Ascending aorta (tissue), 2 donors: ENCODE results near the gene ABHD17C. TPM values are rescaled to one million over a fixed set of nuclear protein-coding genes. Genes with fewer than 3 reads are reported as not detected.

Source experiments
- DNase-seq, 2 donors: peaks; one replicate each; pipeline ENCODE4 v3.0.0-alpha.2; 2019; ENCODE audit warnings: low spot score in 2 of 2
- H3K27ac ChIP-seq, 2 donors: fragments of 200-600 bp; sonication (generic); one replicate each; pipeline ENCODE4 v1.5.1; 2016 to 2017; ENCODE audit warnings: mild to moderate bottlenecking in 1 of 2
- H3K27me3 ChIP-seq: fragments of 200-600 bp; sonication (generic); one replicate; pipeline ENCODE4 v1.5.1; 2017
- H3K36me3 ChIP-seq, 2 donors: fragments of 200-600 bp; sonication (generic); one replicate each; pipeline ENCODE4 v1.5.1; 2016
- H3K4me1 ChIP-seq, 2 donors: fragments of 200-600 bp; sonication (generic); one replicate each; pipeline ENCODE4 v1.5.1; 2016 to 2017; ENCODE audit warnings: mild to moderate bottlenecking in 1 of 2
- H3K4me3 ChIP-seq, 2 donors: fragments of 200-600 bp; sonication (generic); one replicate each; pipeline ENCODE4 v1.5.1; 2016 to 2017; ENCODE audit warnings: mild to moderate bottlenecking in 1 of 2
- H3K9me3 ChIP-seq, 2 donors: fragments of 200-600 bp; sonication (generic); one replicate each; pipeline ENCODE4 v1.5.1; 2016
- intact Hi-C: fragments of 100-400 bp; cut with DNase I; formaldehyde crosslinking; loops from one replicate; pipeline ENCODE4 v1.15.1; 2023
- total RNA-seq: library from RNA; depleted of rRNA; stranded (reverse); fragments of >200 nt; gene quantifications from one replicate; pipeline ENCODE4 v1.1.0, GENCODE V29; 2016
- TF ChIP-seq, protein P1 (sequence below), 3 experiments: fragments of 200-600 bp in 2 of 3; fragments of 450-650 bp in 1 of 3; sonication (generic) in 2 of 3; IDR thresholded peaks; one replicate each; pipeline ENCODE4 v1.5.1; 2016 to 2019; ENCODE audit warnings: antibody characterized with exemption in 3 of 3, mild to moderate bottlenecking in 1 of 3, moderate library complexity in 1 of 3

Gene ABHD17C
- total RNA-seq, 1 donor from 2014 or later: 0.96 TPM

GRCh38 chr15:80732167-80732566, 37.1 kb downstream of the ABHD17C start:
- H3K27ac ChIP-seq: no peak overlapping the region
- H3K4me1 ChIP-seq: no peaks in the 10 kb centered on the region
- DNase-seq: no peak
- no peaks in the 10 kb centered on the region for H3K27me3 ChIP-seq
- H3K36me3 ChIP-seq: no peaks in the 10 kb centered on the region
- TF ChIP-seq, protein P1, sequence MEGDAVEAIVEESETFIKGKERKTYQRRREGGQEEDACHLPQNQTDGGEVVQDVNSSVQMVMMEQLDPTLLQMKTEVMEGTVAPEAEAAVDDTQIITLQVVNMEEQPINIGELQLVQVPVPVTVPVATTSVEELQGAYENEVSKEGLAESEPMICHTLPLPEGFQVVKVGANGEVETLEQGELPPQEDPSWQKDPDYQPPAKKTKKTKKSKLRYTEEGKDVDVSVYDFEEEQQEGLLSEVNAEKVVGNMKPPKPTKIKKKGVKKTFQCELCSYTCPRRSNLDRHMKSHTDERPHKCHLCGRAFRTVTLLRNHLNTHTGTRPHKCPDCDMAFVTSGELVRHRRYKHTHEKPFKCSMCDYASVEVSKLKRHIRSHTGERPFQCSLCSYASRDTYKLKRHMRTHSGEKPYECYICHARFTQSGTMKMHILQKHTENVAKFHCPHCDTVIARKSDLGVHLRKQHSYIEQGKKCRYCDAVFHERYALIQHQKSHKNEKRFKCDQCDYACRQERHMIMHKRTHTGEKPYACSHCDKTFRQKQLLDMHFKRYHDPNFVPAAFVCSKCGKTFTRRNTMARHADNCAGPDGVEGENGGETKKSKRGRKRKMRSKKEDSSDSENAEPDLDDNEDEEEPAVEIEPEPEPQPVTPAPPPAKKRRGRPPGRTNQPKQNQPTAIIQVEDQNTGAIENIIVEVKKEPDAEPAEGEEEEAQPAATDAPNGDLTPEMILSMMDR (IDR thresholded peaks at IDR 0.05): no peak
- intact Hi-C loops: no loop called here
- no peak overlapping the region for H3K4me3 ChIP-seq
- H3K9me3 ChIP-seq: no peaks in the 10 kb centered on the region

DNA sequence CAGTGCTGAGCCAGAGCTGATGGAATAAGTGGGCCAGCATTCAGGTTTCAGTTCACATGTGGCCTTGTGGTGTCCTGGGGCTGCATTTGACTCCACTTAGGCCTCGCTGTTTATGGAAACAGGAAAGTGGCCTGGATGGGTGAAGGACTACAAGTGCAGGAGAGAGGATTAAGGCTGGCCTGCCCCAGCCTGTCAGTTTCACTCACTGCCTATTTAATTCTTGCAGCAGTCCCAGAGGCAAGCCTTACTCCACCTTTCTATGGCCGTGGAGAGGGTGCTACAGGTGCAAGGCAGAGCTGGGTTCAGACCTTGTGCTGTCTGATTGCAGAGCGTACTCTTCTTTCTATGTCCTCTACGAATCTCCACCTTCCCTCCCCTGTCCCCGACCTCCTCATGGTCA, 37.7 kb downstream of the ABHD17C start:
- Histone ChIP-seq H3K36me3 (no peaks in the 10 kb centered on the region), H3K4me3 (no peak overlapping the region), H3K4me1 (no peaks in the 10 kb centered on the region), H3K27ac (no peak overlapping the region), H3K27me3 (no peaks in the 10 kb centered on the region), H3K9me3 (no peaks in the 10 kb centered on the region)
- intact Hi-C loops: no loop called here
- TF ChIP-seq, protein P1 (IDR thresholded peaks at IDR 0.05): no peak
- no peak for DNase-seq

DNA sequence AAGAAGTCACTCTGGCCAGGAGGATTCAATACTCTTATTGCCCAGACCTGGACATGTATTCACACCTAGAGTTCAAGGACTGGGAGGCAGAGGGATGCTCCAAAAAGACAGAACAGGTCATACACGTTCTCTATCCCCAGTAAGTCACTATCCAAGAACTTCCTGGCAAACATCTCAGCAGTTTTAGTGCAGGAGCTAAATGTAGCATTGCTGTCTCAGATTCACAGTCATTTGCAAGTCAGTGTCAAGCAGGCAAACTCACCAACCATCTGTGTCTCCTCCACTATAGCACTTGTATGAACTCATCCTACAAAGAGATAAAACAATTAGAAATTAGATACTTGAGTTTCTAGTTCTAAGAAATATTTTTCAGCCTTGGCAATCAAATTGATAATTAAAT, 38.4 kb downstream of the ABHD17C start:
- Histone ChIP-seq H3K4me3 (no peak overlapping the region), H3K36me3 (no peaks in the 10 kb centered on the region), H3K9me3 (peaks cover 0 to 1% of the 10 kb centered on the region in 2 donors), H3K27me3 (no peaks in the 10 kb centered on the region), H3K27ac (no peak overlapping the region), H3K4me1 (no peaks in the 10 kb centered on the region)
- TF ChIP-seq, protein P1 (IDR thresholded peaks at IDR 0.05): no peak
- DNase-seq: no peak
- intact Hi-C loops: no loop called here

DNA sequence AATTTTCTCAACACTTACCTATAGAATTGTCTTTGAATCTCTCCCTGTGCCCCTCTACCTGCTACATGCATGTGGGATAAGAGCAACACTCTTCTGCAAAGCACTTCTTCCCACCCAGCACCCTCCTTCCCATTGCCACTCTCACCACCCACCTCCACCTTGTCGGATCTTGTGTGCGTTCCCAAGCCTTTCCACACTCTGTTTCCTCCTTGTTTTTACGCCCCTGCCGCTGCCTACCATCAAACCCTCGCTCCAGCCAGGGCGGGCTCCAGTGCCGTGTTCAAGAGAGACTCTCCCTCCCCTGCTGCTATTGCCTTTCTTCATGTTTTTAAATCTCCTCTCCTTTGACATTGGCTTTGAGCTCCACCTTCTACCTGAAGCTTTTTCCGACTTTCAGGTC, 40.2 kb downstream of the ABHD17C start:
- peaks cover 0 to 3% of the 10 kb centered on the region in 2 donors for H3K9me3 ChIP-seq
- H3K4me3 ChIP-seq: no peak overlapping the region
- no peaks in the 10 kb centered on the region for H3K27me3 ChIP-seq
- TF ChIP-seq, protein P1 (IDR thresholded peaks at IDR 0.05): no peak
- no peaks in the 10 kb centered on the region for H3K4me1 ChIP-seq
- DNase-seq: no peak
- intact Hi-C loops: no loop called here
- H3K27ac ChIP-seq: no peak overlapping the region
- H3K36me3 ChIP-seq: no peaks in the 10 kb centered on the region

DNA sequence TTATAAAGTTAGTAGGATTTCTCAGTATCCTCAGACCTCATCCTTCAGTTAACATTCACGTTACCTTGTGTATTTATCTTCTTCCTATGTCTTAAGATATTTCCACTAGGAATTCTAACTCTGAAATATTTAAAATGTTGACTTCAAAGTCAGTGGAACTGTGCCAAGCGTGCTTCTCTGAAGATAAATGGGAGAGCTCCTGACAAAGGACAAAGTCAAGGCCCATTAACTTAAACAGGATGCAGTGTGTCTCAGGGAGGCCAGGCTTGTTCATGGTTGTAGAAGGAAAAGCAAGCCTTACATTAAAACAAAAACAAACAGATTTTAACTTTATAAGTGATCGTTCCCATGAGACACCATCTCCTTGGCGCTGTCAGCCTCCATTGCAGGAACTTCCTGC, 41.5 kb downstream of the ABHD17C start:
- no peak overlapping the region for H3K27ac ChIP-seq
- TF ChIP-seq, protein P1 (IDR thresholded peaks at IDR 0.05): no peak
- H3K9me3 ChIP-seq: peaks cover 0 to 3% of the 10 kb centered on the region in 2 donors
- intact Hi-C loops: no loop called here
- DNase-seq: no peak
- H3K4me3 ChIP-seq: no peak overlapping the region
- H3K36me3 ChIP-seq: no peaks in the 10 kb centered on the region
- no peaks in the 10 kb centered on the region for H3K4me1 ChIP-seq
- H3K27me3 ChIP-seq: no peaks in the 10 kb centered on the region

DNA sequence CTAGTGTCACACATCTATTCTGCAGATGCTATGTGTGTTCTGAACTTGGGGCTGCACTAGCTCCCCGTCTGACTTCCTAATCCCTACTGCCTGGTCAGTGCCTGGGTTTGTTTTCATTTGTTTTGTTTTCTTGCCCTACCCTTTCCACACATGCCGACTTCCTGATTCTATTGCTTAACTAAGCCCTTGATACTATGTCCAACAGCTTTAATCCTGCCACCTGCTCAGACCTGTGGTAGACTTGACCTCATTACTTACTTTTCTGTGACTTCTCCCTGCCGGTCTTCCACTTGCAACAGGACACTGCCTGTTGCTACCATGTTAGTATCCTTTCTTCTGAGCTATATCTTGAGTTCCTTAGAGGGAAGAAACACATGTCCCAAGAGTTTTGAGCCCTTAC, 44.8 kb downstream of the ABHD17C start:
- intact Hi-C loops: no loop called here
- no peak for DNase-seq
- Histone ChIP-seq H3K36me3 (no peaks in the 10 kb centered on the region), H3K4me1 (no peaks in the 10 kb centered on the region), H3K27ac (no peak overlapping the region), H3K4me3 (no peak overlapping the region), H3K27me3 (no peaks in the 10 kb centered on the region), H3K9me3 (peaks cover 0 to 3% of the 10 kb centered on the region in 2 donors)
- TF ChIP-seq, protein P1 (IDR thresholded peaks at IDR 0.05): no peak
